ENCODE results near the gene AHRR. TPM values are rescaled to one million over a fixed set of nuclear protein-coding genes. Genes with fewer than 3 reads are reported as not detected.

AHRR gene
- total RNA-seq, 1 experiment from 2014 or later: 2.6 TPM

- no peak for DNase-seq
- no peaks in the 10 kb centered on the region for H3K36me3 ChIP-seq (ENCODE audit: insufficient read depth, low read length)
- no peak overlapping the region for H2AFZ ChIP-seq (ENCODE audit: low read length)
- no peak overlapping the region for H3K4me2 ChIP-seq (ENCODE audit: low read depth, low read length, poor library complexity, severe bottlenecking)
- peaks cover 5% of the 10 kb centered on the region; the same call in 1 of the 2 replicates for H4K20me1 ChIP-seq (ENCODE audit: insufficient read depth, low read depth, low read length)
- no peak overlapping the region for H3K4me3 ChIP-seq (ENCODE audit: low read length)
- H3K27me3 ChIP-seq (ENCODE audit: low read length): no peaks in the 10 kb centered on the region
- no peak overlapping the region for H3K27ac ChIP-seq (ENCODE audit: low read length)
- peaks cover 13% of the 10 kb centered on the region for H3K4me1 ChIP-seq (ENCODE audit: low read length)
- no peak overlapping the region for H3K9ac ChIP-seq (ENCODE audit: low read length)
- no peaks in the 10 kb centered on the region for H3K9me2 ChIP-seq (replicated peaks; ENCODE audit: insufficient read depth, low read length)
- no peaks in the 10 kb centered on the region for H3K79me2 ChIP-seq (ENCODE audit: low read length)
- H3K9me3 ChIP-seq (ENCODE audit: low read length): no peaks in the 10 kb centered on the region
Observed at GRCh38 chr5:372556-372995, 51.1 kb downstream of the AHRR start.

GRCh38 chr5:372996-373709 lies 51.6 kb downstream of the AHRR start:
- DNase-seq: no peak
- Histone ChIP-seq H3K4me3 (ENCODE audit: low read length) (no peak overlapping the region), H3K9me3 (ENCODE audit: low read length) (no peaks in the 10 kb centered on the region), H3K9ac (ENCODE audit: low read length) (no peak overlapping the region), H3K27ac (ENCODE audit: low read length) (no peak overlapping the region), H2AFZ (ENCODE audit: low read length) (no peak overlapping the region), H3K27me3 (ENCODE audit: low read length) (no peaks in the 10 kb centered on the region), H3K4me2 (ENCODE audit: low read depth, low read length, poor library complexity, severe bottlenecking) (no peak overlapping the region), H4K20me1 (ENCODE audit: insufficient read depth, low read depth, low read length) (peaks cover 5% of the 10 kb centered on the region; the same call in 1 of the 2 replicates), H3K4me1 (ENCODE audit: low read length) (peaks cover 11% of the 10 kb centered on the region), H3K79me2 (ENCODE audit: low read length) (no peaks in the 10 kb centered on the region), H3K36me3 (ENCODE audit: insufficient read depth, low read length) (no peaks in the 10 kb centered on the region), H3K9me2 (replicated peaks; ENCODE audit: insufficient read depth, low read length) (no peaks in the 10 kb centered on the region)

- no peak overlapping the region for H3K9ac ChIP-seq (ENCODE audit: low read length)
- no peak overlapping the region for H2AFZ ChIP-seq (ENCODE audit: low read length)
- no peaks in the 10 kb centered on the region for H3K79me2 ChIP-seq (ENCODE audit: low read length)
- H3K36me3 ChIP-seq (ENCODE audit: insufficient read depth, low read length): no peaks in the 10 kb centered on the region
- H3K27me3 ChIP-seq (ENCODE audit: low read length): no peaks in the 10 kb centered on the region
- peaks cover 3% of the 10 kb centered on the region for H3K4me1 ChIP-seq (ENCODE audit: low read length)
- H3K4me2 ChIP-seq (ENCODE audit: low read depth, low read length, poor library complexity, severe bottlenecking): no peak overlapping the region
- 0 out of 2 replicates have a peak, but pooled peaks cover 5% of the 10 kb centered on the region for H4K20me1 ChIP-seq (ENCODE audit: insufficient read depth, low read depth, low read length)
- DNase-seq: no peak
- H3K4me3 ChIP-seq (ENCODE audit: low read length): no peak overlapping the region
- no peaks in the 10 kb centered on the region for H3K9me2 ChIP-seq (replicated peaks; ENCODE audit: insufficient read depth, low read length)
- H3K27ac ChIP-seq (ENCODE audit: low read length): no peak overlapping the region
- no peaks in the 10 kb centered on the region for H3K9me3 ChIP-seq (ENCODE audit: low read length)
Observed at GRCh38 chr5:373710-374602, 52.4 kb downstream of the AHRR start.

- DNase-seq: no peak
- Histone ChIP-seq H3K4me2 (ENCODE audit: low read depth, low read length, poor library complexity, severe bottlenecking) (no peak overlapping the region), H3K27me3 (ENCODE audit: low read length) (no peaks in the 10 kb centered on the region)
Observed at GRCh38 chr5:374631-375335, 53.3 kb downstream of the AHRR start.

GRCh38 chr5:375336-375920 lies 53.9 kb downstream of the AHRR start:
- Histone ChIP-seq H3K9ac (ENCODE audit: low read length) (no peak overlapping the region), H3K27me3 (ENCODE audit: low read length) (no peaks in the 10 kb centered on the region), H3K4me2 (ENCODE audit: low read depth, low read length, poor library complexity, severe bottlenecking) (no peak overlapping the region), H4K20me1 (ENCODE audit: insufficient read depth, low read depth, low read length) (no peaks in the 10 kb centered on the region), H3K9me2 (replicated peaks; ENCODE audit: insufficient read depth, low read length) (no peaks in the 10 kb centered on the region), H3K9me3 (ENCODE audit: low read length) (no peaks in the 10 kb centered on the region), H3K79me2 (ENCODE audit: low read length) (no peaks in the 10 kb centered on the region), H3K4me3 (ENCODE audit: low read length) (no peak overlapping the region), H3K27ac (ENCODE audit: low read length) (no peak overlapping the region), H3K36me3 (ENCODE audit: insufficient read depth, low read length) (no peaks in the 10 kb centered on the region), H2AFZ (ENCODE audit: low read length) (no peak overlapping the region), H3K4me1 (ENCODE audit: low read length) (no peaks in the 10 kb centered on the region)
- no peak for DNase-seq

More at GRCh38 chr5:374631-375335, 53.3 kb downstream of the AHRR start:
- H3K27ac ChIP-seq (ENCODE audit: low read length): no peak overlapping the region
- no peaks in the 10 kb centered on the region for H3K79me2 ChIP-seq (ENCODE audit: low read length)
- no peaks in the 10 kb centered on the region for H3K9me3 ChIP-seq (ENCODE audit: low read length)
- H3K9me2 ChIP-seq (replicated peaks; ENCODE audit: insufficient read depth, low read length): no peaks in the 10 kb centered on the region
- no peak overlapping the region for H3K9ac ChIP-seq (ENCODE audit: low read length)
- H3K4me3 ChIP-seq (ENCODE audit: low read length): no peak overlapping the region
- H2AFZ ChIP-seq (ENCODE audit: low read length): no peak overlapping the region
- no peaks in the 10 kb centered on the region for H3K4me1 ChIP-seq (ENCODE audit: low read length)
- no peaks in the 10 kb centered on the region for H4K20me1 ChIP-seq (ENCODE audit: insufficient read depth, low read depth, low read length)
- H3K36me3 ChIP-seq (ENCODE audit: insufficient read depth, low read length): no peaks in the 10 kb centered on the region

GRCh38 chr5:375921-376798 lies 54.6 kb downstream of the AHRR start:
- DNase-seq: no peak

GRCh38 chr5:376799-377325 lies 55.3 kb downstream of the AHRR start:
- H3K79me2 ChIP-seq (ENCODE audit: low read length): no peaks in the 10 kb centered on the region
- no peak overlapping the region for H3K4me3 ChIP-seq (ENCODE audit: low read length)
- H2AFZ ChIP-seq (ENCODE audit: low read length): no peak overlapping the region
- H3K9me3 ChIP-seq (ENCODE audit: low read length): no peaks in the 10 kb centered on the region; the same call in 1 of the 2 replicates
- H3K27me3 ChIP-seq (ENCODE audit: low read length): no peaks in the 10 kb centered on the region
- no peaks in the 10 kb centered on the region for H3K36me3 ChIP-seq (ENCODE audit: insufficient read depth, low read length)
- H3K9ac ChIP-seq (ENCODE audit: low read length): no peak overlapping the region
- H3K4me1 ChIP-seq (ENCODE audit: low read length): no peaks in the 10 kb centered on the region
- no peak for DNase-seq
- H4K20me1 ChIP-seq (ENCODE audit: insufficient read depth, low read depth, low read length): no peaks in the 10 kb centered on the region
- no peak overlapping the region for H3K4me2 ChIP-seq (ENCODE audit: low read depth, low read length, poor library complexity, severe bottlenecking)
- H3K9me2 ChIP-seq (replicated peaks; ENCODE audit: insufficient read depth, low read length): no peaks in the 10 kb centered on the region
- H3K27ac ChIP-seq (ENCODE audit: low read length): no peak overlapping the region

More at GRCh38 chr5:375921-376798, 54.6 kb downstream of the AHRR start:
- Histone ChIP-seq H3K27ac (ENCODE audit: low read length) (no peak overlapping the region), H4K20me1 (ENCODE audit: insufficient read depth, low read depth, low read length) (no peaks in the 10 kb centered on the region), H3K79me2 (ENCODE audit: low read length) (no peaks in the 10 kb centered on the region), H3K4me2 (ENCODE audit: low read depth, low read length, poor library complexity, severe bottlenecking) (no peak overlapping the region), H3K27me3 (ENCODE audit: low read length) (no peaks in the 10 kb centered on the region), H3K36me3 (ENCODE audit: insufficient read depth, low read length) (no peaks in the 10 kb centered on the region), H3K9me3 (ENCODE audit: low read length) (no peaks in the 10 kb centered on the region), H3K4me3 (ENCODE audit: low read length) (no peak overlapping the region), H3K9me2 (replicated peaks; ENCODE audit: insufficient read depth, low read length) (no peaks in the 10 kb centered on the region), H3K9ac (ENCODE audit: low read length) (no peak overlapping the region), H2AFZ (ENCODE audit: low read length) (no peak overlapping the region), H3K4me1 (ENCODE audit: low read length) (no peaks in the 10 kb centered on the region)

Data from Karpas-422 (cell line).